Ovary (tissue), 3 donors: ENCODE measurements around the gene CHID1.

ENCODE experiments used
- CTCF ChIP-seq, 3 donors: fragments of 450-650 bp in 2 of 3; fragments of 200-600 bp in 1 of 3; IDR thresholded peaks; one replicate each; pipeline versions ENCODE4 v1.5.1 to v1.8.0; 2016 to 2022; ENCODE audit warnings: antibody characterized with exemption in 3 of 3, mild to moderate bottlenecking in 1 of 3
- EP300 ChIP-seq: sonication (generic); formaldehyde crosslinking; IDR thresholded peaks from one replicate; pipeline ENCODE4 v1.6.1; 2017; ENCODE audit warnings: antibody characterized with exemption
- POLR2A ChIP-seq: fragments of 450-650 bp; IDR thresholded peaks from one replicate; pipeline ENCODE4 v1.6.1; 2017; ENCODE audit warnings: antibody characterized with exemption, mild to moderate bottlenecking, moderate library complexity
- donor health status: DM: no; HTN: no; CAD: no.

GRCh38 chr11:831118-831864 is 79.3 kb downstream of the CHID1 start:
- no peak for TF ChIP-seq CTCF (IDR thresholded peaks at IDR 0.05)
- TF ChIP-seq POLR2A = no peak
- no peak for TF ChIP-seq EP300
